Liver (tissue), 3 donors: ENCODE measurements around the gene COL20A1.

Experiments used
- CTCF ChIP-seq: fragments of 150-350 bp; IDR thresholded peaks from 2 replicates; pipeline ENCODE4 v1.5.1; 2017; ENCODE audit warnings: improper control_type of control experiment, low read depth, low read length; ENCODE audit not compliant: missing input control
- EGR1 ChIP-seq, 2 donors: IDR thresholded peaks; 2 replicates each; pipeline ENCODE4 v1.6.1; 2016 to 2018; ENCODE audit warnings: antibody characterized with exemption in 2 of 2, low read depth in 2 of 2
- NR2F2 ChIP-seq: IDR thresholded peaks from 2 replicates; pipeline ENCODE4 v1.6.1; 2016; ENCODE audit warnings: antibody characterized with exemption
- SP1 ChIP-seq: IDR thresholded peaks from 2 replicates; pipeline ENCODE4 v1.6.1; 2018; ENCODE audit warnings: antibody characterized with exemption, mild to moderate bottlenecking
- TAF1 ChIP-seq: conservative IDR thresholded peaks from 2 replicates; pipeline ENCODE4 v1.6.1; 2016; ENCODE audit warnings: antibody characterized with exemption, mild to moderate bottlenecking
- YY1 ChIP-seq: IDR thresholded peaks from 2 replicates; pipeline ENCODE4 v1.6.1; 2016; ENCODE audit warnings: antibody characterized with exemption, mild to moderate bottlenecking
- TF ChIP-seq, protein P1 (sequence below): IDR thresholded peaks from 2 replicates; pipeline ENCODE4 v1.6.1; 2016; ENCODE audit warnings: antibody characterized with exemption
- TF ChIP-seq, protein P2 (sequence below): IDR thresholded peaks from 2 replicates; pipeline ENCODE4 v1.6.1; 2016; ENCODE audit warnings: antibody characterized with exemption, mild to moderate bottlenecking
- TF ChIP-seq, protein P3 (sequence below): IDR thresholded peaks from 2 replicates; pipeline ENCODE4 v1.6.1; 2016; ENCODE audit warnings: antibody characterized with exemption
- TF ChIP-seq, protein P4 (sequence below): IDR thresholded peaks from 2 replicates; pipeline ENCODE4 v1.6.1; 2016; ENCODE audit warnings: antibody characterized with exemption
- donor health status: healthy.
- donor health status: healthy.

DNA sequence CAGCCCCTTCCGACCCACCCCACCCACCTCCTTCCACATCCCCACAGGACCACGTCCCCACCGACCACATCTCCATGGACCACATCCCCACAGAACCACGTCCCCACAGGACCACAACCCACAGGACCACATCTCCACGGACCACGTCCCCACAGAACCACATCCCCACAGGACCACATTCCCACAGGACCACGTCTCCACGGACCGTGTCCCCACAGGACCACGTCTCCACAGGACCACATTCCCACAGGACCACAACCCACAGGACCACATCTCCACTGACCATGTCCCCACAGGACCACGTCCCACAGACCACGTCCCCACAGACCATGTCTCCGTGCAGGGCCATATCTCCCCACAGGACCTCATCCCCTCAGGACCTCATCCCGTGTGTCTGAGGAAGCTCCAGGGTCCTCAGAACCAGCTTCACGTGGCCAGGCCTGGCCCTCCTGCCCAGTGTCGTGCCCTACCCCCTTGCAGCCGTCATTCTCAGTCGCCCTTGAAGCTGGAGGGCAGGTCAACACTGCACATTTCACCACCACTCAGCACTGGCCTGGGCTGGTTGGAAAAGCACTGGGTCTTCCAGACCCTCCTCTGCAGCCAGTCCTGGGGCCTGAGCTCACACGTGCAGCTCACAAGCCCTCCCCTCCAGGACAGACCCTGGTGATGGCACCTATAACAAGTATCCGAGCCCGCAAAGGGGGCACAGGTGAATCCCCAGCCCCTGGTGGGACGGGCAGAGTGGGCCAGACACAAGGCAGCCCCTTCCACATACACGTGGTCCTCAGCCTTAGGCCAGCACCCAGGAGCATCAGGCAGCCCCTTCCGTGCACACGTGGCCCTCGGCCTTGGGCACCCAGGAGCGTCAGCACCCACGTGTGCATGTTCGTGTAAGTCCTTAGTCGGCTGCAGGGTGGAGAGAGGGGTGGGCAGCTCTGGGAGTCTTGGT is 64.2 kb downstream of the COL20A1 start:
- TF ChIP-seq CTCF (no peak), YY1 (no peak), NR2F2 (no peak), EGR1 (IDR thresholded peaks at IDR 0.05; ENCODE audit: low read depth in 2 of 2) (no peak), TAF1 (no peak), SP1 (no peak)
- TF ChIP-seq, protein P1, sequence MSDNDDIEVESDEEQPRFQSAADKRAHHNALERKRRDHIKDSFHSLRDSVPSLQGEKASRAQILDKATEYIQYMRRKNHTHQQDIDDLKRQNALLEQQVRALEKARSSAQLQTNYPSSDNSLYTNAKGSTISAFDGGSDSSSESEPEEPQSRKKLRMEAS, result no peak
- TF ChIP-seq, protein P2, sequence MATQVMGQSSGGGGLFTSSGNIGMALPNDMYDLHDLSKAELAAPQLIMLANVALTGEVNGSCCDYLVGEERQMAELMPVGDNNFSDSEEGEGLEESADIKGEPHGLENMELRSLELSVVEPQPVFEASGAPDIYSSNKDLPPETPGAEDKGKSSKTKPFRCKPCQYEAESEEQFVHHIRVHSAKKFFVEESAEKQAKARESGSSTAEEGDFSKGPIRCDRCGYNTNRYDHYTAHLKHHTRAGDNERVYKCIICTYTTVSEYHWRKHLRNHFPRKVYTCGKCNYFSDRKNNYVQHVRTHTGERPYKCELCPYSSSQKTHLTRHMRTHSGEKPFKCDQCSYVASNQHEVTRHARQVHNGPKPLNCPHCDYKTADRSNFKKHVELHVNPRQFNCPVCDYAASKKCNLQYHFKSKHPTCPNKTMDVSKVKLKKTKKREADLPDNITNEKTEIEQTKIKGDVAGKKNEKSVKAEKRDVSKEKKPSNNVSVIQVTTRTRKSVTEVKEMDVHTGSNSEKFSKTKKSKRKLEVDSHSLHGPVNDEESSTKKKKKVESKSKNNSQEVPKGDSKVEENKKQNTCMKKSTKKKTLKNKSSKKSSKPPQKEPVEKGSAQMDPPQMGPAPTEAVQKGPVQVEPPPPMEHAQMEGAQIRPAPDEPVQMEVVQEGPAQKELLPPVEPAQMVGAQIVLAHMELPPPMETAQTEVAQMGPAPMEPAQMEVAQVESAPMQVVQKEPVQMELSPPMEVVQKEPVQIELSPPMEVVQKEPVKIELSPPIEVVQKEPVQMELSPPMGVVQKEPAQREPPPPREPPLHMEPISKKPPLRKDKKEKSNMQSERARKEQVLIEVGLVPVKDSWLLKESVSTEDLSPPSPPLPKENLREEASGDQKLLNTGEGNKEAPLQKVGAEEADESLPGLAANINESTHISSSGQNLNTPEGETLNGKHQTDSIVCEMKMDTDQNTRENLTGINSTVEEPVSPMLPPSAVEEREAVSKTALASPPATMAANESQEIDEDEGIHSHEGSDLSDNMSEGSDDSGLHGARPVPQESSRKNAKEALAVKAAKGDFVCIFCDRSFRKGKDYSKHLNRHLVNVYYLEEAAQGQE, result no peak
- TF ChIP-seq, protein P3, sequence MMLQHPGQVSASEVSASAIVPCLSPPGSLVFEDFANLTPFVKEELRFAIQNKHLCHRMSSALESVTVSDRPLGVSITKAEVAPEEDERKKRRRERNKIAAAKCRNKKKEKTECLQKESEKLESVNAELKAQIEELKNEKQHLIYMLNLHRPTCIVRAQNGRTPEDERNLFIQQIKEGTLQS, result no peak
- TF ChIP-seq, protein P4, sequence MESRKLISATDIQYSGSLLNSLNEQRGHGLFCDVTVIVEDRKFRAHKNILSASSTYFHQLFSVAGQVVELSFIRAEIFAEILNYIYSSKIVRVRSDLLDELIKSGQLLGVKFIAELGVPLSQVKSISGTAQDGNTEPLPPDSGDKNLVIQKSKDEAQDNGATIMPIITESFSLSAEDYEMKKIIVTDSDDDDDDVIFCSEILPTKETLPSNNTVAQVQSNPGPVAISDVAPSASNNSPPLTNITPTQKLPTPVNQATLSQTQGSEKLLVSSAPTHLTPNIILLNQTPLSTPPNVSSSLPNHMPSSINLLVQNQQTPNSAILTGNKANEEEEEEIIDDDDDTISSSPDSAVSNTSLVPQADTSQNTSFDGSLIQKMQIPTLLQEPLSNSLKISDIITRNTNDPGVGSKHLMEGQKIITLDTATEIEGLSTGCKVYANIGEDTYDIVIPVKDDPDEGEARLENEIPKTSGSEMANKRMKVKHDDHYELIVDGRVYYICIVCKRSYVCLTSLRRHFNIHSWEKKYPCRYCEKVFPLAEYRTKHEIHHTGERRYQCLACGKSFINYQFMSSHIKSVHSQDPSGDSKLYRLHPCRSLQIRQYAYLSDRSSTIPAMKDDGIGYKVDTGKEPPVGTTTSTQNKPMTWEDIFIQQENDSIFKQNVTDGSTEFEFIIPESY, result no peak
